ENCODE results near the gene CHSY1.

DNA sequence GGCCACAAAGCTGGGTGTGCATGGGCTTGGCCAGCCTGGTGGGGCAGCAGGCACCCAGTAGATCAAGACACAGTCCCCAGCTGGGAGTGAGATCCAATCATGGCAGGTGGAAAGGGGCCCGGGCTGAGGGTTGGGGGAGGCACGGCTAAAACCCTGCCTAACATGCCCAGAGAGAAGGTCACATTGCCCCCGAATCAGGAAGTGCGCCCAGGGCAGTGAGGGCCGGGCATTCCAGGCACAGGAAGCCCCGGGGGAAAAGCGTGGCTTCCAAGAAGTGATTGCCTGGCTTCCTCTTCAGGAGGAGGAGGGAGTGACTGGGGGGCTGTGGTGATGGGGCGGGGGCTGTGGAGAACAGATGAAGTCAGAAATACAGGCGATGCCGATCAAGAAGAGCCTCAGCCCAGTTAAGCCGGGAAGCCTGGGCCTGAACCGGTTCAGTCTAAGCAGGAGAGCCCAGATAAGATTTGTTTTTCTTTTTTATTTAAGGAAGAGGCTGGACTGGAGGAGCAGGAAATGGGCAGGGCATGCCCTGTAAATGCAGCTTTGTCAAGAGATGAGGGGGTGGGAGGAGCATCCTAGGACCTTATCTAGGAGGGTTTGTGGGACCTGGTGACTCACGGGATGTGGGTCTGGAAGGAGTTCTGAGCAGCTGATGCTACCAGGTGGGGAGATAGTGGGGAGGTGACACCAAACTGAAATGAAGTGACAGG, 83.9 kb downstream of the CHSY1 start:
- TF ChIP-seq, protein P1, sequence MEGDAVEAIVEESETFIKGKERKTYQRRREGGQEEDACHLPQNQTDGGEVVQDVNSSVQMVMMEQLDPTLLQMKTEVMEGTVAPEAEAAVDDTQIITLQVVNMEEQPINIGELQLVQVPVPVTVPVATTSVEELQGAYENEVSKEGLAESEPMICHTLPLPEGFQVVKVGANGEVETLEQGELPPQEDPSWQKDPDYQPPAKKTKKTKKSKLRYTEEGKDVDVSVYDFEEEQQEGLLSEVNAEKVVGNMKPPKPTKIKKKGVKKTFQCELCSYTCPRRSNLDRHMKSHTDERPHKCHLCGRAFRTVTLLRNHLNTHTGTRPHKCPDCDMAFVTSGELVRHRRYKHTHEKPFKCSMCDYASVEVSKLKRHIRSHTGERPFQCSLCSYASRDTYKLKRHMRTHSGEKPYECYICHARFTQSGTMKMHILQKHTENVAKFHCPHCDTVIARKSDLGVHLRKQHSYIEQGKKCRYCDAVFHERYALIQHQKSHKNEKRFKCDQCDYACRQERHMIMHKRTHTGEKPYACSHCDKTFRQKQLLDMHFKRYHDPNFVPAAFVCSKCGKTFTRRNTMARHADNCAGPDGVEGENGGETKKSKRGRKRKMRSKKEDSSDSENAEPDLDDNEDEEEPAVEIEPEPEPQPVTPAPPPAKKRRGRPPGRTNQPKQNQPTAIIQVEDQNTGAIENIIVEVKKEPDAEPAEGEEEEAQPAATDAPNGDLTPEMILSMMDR (conservative IDR thresholded peaks at IDR 0.05; ENCODE audit: low read length): no peak
- no peak for TF ChIP-seq EZH2phosphoT487 (IDR thresholded peaks at IDR 0.05; ENCODE audit: borderline replicate concordance, low read depth, low read length)
